Glomerular endothelial cell (primary cell): ENCODE results near the gene PRKCQ. TPM values are rescaled to one million over a fixed set of nuclear protein-coding genes. Genes with fewer than 3 reads are reported as not detected.

Experiments used
- DNase-seq: peaks from one replicate; pipeline ENCODE4 v3.0.0-alpha.2; 2011; ENCODE audit warnings: low read depth, low spot score; ENCODE audit errors: extremely low read depth
- total RNA-seq: library from RNA; depleted of rRNA; stranded (reverse); fragments of >200 nt; gene quantifications from 2 replicates; pipeline ENCODE4 v1.2.3, GENCODE V29; 2015

PRKCQ gene
- total RNA-seq, 1 donor from 2014 or later = 1.8 TPM

DNA sequence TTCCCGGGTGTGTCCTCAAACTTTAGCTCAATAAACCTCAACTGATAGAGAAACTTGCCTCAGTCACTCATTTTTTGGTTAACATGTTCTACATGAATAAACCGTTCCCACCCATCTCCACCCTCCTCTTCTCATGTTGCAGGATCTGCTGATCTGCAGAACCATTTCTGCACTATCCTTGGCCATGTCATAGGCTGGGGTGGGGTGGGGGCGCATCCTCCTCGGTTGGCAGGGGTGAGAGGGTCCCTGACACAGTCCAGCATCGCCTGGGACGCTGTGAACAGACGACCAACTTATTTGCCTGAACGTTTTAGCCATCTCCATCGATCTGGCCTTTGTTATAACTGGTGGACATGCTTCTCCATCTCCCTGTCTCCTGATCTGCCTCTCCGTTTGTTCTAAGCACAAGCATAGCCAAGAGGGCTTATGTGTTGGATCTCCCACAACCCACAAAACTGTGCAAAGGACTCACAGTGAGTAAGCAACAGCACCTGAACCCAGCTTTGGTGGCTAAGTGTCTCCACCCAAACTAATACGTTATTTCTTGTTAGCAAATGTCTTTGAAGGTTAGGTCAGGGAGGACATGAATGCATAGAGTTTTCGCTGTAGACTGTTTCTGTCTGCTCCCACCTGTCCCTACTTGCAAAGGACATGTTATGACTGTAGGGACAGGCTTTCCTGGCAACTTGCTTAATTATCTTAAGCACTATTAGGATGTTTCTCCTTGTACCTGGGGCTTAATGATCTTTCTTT, 51.7 kb downstream of the PRKCQ start:
- no peak for DNase-seq

DNA sequence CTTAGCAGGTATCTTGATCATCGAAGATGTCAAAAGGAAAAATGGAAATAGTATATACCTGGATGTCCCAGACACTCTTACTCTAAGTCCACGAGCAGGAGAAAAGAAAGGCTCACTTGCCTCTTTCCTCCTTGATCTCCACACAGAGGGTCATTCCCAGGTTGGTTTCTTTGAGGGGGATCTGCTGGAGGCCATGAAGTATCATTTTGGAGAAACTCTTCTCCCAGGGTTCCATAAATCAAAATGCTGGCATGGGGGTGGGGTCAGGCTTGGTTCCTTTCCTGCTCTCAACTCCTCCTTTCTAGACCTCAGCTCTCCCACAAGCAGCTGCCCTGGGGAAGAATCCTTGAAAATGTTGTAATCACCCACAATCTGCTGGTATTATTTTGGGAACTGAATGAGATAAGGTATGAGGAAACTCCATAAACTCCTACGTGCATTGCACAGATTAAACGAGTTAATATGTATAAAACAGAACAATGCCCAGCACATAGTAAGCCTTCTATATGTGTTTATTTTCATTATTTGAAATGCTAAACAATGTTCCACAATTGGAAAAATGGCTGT, 54.4 kb downstream of the PRKCQ start:
- DNase-seq = no peak

DNA sequence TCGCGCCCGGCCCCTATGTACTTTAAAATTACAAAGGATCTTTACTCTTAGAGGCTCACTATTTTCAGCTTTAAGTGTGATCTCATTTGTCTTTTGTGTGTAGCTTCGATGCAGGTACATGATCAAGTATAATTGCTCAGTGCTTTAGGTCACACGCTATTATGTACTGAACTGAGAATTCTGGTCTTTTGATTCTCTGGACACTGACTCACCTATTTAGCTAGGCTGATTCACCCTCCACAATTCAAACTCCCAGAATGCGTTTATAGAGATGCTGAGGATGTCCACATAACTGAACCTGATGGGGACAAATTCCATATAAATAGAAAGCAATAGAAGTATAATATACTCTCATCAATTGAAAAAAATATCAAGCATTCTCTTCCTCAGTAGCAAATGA, 57.8 kb downstream of the PRKCQ start:
- DNase-seq = no peak

DNA sequence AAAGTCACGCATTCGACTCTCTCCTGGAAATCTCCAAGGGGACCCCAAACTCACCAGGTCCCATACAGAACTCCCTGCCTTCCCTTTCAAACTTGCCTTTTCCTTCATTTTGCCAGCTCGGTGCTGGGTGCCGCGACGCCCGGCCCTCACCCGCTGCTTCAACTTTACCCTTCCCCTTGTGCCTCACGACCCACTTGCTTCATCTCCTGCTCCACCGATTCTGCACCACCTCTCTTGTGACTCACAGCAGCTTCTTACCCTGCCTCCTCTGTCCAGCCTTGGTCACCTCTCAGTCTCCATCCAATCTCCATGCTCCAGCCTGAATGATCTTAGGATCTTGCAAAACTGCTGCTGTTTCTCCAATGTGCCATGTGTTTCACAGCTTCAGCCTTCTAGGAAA, 59.9 kb downstream of the PRKCQ start:
- DNase-seq = no peak

DNA sequence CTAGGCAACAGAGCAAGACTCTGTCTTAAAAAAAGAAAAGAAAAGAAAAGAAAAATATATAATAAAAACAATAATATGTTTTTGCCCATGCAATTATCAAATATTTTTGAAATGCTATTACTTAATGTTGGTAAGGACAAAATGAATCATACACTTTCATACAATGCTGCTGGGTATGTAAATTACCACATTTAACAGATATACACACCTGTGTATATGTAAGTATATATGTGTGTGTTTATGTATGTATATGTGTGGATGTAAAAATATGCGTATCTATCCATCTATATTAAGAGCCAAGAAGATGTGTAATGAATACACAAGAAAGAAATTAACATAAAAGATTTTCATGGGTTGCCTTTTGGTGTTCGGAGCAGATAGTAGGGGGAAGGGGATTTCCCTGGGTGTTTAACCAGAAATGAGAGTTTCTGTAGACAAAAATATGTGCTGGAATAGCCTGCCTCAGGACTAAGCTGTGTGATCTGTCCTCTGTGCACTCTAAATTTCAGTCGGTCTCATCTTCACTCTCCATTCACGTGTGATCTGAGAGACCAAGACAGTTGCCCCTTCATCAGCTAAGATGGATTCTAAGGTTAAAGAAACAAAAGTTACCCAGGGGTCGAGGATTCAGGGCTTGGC, 61.2 kb downstream of the PRKCQ start:
- no peak for DNase-seq

DNA sequence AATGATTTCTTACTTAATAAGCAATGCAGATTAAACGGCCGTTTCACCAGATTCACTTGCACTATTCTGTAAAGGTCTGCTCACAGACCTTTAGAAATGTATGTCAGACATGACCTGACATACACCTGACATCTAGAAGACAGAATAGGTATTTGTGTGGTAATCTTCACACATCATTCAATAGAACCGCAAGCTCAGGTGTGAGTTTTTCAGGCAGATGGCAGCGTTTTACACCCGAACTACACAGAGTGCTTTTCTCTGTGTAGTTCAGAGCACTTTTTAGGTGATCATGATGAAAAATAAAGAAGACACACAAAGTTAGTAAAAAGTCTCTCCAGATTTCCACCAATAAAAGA, 63.2 kb downstream of the PRKCQ start:
- DNase-seq = no peak

DNA sequence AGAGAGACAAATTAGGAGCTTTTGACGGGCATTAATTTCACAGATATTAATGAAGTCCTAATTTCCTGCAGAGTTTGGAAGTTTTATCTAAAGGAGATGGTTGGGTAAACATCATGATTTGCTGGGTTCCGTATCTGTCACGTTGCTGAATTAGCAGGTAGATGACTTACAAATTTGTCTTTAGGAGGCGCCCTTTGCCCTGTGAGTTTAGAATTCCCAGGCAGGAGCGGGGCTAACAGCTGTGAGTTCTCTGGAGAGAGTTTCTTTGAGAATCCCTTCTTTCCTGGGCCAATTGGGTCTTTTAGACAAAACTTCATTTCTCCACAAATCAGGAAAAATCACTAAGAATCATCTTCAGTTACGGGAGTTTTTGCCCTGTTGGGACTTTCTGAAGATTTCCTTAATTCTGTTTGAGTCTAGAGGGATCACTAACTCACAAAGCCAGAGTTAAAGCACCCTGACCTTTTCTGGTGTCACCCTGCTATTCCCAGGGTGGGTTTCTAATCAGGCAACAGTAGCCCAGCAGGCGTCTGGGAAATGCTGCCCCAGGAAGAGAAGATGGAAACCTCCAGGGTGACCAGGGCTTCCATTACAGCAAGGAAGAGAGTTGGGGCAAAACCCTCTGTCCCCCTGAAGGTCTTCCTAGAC, 63.7 kb downstream of the PRKCQ start:
- DNase-seq = no peak

DNA sequence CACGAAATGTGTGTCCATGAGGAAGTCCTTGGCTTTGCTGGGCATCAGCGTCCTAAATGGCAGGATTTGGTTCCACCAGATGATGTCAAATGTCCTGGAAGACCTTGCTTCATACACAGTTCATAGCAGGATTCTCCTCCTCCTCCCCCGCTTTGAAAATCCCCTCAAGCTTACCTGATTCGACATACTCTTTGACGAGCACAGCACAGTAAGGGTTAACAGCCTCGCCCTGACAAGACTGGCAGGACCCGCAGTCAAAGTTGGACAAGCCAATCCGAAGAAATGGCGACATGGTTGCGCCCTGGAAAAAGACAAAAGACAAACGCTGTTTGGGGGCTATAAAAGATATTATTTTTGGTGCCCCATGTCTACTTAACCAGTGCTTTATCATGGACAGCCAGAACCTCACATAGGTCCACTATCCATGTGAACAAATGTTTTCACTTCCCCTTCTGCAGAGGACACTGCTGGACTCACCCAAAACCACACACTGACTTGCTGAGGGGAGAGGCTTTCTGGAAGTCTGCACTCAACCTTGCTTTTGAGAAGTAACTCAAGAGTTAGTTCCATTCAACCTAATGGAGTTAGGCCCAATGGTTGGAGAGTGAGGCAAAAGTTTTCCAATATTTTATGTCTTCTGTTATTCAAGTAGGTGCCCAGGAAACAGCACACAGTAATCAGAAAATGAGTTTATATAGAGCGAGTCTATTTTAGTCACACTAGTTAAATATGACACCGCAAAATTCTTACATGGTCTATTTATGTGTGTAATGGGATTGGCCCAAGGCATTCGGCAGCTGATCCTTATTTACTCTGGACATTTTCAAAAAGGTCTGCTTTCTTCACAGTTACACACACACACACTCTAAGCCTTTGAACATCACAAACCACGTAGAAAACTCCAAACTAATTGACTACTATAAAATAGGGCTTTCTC, 65.0 kb downstream of the PRKCQ start:
- no peak for DNase-seq

DNA sequence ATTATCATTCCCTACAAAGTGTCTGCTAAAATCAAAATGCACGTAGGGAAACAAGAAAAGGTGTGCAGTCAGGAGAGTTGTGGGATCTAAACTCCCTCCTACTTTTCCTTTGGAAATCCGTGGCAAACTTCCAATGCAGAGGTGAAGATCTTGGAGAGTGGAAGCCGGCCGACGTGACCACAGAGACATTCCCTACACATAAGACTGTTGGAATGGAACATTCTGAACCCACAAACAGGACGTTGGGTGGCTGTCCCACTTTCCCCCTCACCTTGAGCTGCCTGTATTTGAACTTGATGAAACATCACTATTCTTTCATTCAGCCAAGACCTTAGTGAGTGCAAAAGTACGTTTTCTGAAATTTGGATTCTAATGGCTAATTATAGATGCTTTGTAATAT, 65.9 kb downstream of the PRKCQ start:
- DNase-seq = no peak

DNA sequence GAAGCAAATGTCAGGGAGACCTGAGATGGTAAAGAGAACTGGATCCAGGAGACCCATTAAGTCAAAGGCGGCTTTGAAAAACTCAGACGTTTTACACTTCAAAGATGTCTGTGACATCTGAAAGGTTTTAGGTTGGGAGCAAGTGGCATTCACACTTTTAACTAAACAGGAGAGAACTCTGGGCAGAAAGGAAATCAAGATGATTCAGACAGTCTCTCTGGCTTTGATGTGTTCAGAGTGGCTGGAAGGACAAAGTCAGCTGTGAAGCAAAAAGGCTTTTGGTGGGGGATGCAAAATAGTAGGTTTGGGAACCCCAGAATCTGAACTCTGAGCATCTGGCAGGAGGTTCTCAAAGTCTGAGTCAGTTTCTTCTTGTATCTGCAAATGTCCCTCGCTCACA, 66.6 kb downstream of the PRKCQ start:
- no peak for DNase-seq

DNA sequence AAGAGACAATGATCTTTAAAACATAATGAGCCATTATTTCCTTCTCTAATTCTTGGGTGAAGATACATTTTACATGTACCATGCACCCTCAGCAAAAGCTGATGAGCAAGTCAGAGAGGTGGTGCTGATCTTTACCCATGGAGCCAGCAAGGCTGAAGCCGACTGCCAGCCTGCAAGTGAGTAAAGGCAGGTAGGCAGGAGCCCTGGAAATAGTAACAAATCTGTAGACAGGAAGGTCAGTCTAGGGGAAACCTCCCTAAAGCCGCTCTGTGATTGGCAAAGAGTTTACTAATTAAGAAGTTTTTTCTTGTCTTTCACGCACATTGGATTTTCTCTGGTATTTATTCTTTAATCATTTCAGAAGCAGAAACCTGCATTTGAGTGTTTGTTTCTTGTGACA, 67.9 kb downstream of the PRKCQ start:
- DNase-seq = no peak

DNA sequence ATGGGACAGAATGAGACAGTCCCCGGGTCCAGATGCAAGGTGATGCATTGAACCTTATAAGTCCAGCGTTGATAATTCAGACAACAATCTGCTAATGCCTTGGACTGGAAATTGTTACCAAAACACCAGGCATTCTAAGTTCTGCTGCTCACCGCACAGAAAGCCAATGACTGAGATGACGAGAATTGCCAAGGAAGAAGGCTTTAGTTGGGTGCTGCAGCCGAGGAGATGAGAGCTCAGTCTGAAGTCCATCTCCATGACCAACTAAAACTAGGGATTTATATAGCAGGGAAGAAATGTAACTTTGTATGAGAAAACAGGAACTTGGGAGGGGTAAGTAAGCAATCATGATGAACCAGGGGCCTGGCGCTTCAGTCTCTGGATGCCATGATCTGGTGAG, 68.7 kb downstream of the PRKCQ start:
- DNase-seq = no peak

DNA sequence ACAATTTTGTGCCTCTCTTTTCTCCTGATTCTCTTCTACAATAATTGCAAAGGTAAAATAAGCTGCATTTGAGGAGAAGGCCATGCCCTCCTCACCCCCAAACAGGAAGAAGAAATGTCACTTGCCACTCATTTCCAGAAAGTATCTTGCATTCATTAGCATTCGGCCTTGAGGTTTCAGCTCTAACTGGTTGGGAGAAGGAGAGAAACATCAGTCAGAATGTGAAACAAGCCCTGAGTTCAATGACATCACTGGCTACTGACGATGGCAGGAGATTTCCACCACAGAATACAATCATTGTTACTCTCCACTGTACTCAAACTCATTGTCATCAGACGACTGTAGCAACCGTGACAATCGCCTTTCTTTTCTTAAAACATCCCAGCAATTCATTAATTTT, 72.8 kb downstream of the PRKCQ start:
- no peak for DNase-seq

DNA sequence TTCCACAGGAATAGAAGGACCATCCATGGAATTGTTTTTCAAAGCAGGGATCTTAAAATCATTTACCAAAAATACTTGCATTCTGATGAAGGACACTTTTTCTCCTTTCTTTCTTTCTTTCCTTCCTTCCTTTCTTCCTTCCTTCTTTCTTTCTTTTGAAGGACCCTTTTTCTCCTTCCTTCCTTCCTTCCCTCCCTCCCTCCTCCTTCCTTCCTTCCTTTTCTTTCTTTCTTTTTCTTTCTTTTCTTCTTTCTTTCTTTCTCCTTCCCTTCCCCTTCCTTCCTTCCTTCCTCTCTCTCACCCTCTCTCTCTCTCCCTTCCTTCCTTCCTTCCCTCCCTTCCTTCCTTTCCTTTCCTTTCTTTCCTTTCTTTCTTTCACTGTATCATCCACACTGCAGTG, 74.8 kb downstream of the PRKCQ start:
- DNase-seq = no peak

DNA sequence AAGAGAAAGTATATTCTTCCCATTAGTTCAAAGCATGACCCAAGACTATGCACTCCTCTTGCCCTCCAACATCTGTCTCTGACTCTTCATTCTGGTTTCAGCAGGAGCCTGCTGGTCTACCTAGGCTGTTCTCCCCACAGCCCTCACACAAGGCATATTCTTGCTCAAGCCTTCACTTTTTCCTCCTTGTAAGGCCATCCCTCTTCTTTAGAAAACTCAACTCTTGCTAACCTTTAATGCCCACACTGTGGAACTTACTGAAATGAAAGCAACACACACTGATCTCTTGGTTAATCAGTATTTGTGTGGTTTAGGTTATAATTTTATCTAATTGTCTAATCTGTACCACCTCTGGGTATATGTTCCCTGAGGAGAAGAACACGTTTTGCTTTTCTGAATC, 75.8 kb downstream of the PRKCQ start:
- no peak for DNase-seq

DNA sequence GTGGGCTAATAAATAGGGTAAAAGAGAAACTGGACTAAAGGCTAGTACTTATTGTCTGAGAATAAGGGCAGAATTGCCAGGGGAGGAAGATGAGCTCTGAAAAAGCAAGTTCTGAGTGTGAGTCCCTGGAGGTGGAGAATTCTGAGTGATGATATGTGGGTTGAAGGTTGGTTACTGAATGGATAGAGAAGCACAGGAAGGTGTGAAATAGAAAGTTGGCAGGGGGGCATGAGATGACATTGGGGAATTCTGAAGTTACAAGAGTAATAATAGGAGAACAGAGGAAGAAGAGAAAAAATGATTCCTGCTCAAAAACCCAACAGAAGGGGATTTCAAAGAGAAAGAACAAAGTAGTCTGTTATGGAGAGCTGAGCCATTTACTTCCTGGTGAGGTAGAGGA, 76.9 kb downstream of the PRKCQ start:
- no peak for DNase-seq

DNA sequence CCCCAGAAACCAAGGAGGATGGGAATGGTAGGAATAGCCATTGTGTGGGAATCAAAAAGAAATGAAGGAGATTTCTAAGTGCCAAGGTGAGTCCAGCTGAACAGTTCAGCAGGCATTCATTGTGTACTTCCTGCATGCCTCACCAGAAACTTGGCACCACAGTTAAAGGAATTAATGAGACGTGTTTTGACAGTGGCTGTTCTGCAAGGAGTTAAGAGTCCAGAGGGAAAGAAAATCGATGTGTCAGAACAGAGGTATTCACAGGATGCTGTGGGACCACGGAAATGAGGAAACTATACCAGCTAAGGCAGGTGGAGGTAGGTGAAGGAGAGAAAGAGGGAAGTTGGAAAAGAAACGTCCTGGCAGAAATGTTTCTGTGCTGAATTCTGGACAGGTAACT, 78.1 kb downstream of the PRKCQ start:
- DNase-seq = no peak

DNA sequence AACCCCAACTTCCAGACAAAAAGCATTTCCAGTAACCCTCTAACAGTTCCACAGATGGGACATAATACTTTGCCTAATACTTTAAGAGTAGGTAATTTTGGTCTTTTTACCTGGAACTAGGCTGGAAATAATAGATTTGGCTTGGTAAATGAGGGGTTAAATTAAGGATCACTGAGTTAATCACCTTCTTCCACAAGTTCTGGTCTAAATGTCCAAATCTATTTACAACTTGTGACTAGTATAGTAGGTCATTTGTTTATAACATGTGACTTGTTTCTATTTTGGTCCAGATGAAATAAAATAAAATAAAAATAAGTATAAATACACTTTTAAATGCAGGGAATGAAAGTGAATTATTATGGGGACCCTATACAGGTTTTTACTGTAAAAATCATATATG, 80.1 kb downstream of the PRKCQ start:
- DNase-seq = no peak

DNA sequence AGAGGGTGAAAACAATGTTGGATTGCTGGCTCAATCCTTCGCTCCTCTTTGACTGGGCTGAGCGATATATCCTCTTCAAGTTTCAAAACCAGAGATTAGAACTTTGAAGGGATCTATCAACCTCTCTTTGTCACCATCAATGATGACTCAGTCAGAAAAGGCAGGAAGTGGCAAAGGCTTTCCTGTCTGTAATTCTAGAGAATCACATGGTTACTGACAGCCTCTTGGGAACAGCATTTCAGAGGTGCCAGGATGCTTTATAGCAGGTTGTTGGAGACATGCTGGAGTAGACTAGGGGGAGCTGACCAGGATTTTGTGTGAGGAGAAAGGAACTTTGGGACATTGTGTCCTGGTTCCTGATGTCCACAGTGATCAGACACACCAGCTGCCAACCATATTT, 81.3 kb downstream of the PRKCQ start:
- DNase-seq = no peak

DNA sequence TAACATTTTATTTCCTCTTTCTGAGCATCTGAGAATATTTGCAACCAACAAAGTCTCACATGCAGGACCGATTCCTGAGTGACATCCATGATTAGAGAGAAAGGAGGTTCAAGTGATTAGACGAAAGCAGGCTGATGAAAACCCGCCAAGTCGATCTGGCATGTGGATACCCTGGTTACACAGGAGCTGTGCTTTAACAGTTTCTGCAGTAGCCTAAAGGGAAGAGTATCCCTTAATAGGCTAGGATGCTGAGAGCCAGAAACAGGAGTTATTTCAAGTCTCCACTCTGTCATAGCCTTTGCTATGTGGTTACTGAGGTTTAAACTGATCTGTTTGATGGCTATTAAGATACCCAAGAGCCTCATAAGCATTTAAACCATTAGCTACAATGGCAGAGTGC, 82.5 kb downstream of the PRKCQ start:
- no peak for DNase-seq
